HG03571 (cell line): ENCODE measurements around the gene MAGT1.
"Not testable (repeated sequence)": the region's sequence is repeated elsewhere in the genome, so short reads cannot be mapped to it uniquely, and the experiment has no call there.

Experiments used
- ATAC-seq: cut with Tn5 transposase; IDR thresholded peaks from one replicate; pipeline ENCODE4 v1.9.1; 2021; ENCODE audit not compliant: unreplicated experiment

Gene MAGT1

DNA sequence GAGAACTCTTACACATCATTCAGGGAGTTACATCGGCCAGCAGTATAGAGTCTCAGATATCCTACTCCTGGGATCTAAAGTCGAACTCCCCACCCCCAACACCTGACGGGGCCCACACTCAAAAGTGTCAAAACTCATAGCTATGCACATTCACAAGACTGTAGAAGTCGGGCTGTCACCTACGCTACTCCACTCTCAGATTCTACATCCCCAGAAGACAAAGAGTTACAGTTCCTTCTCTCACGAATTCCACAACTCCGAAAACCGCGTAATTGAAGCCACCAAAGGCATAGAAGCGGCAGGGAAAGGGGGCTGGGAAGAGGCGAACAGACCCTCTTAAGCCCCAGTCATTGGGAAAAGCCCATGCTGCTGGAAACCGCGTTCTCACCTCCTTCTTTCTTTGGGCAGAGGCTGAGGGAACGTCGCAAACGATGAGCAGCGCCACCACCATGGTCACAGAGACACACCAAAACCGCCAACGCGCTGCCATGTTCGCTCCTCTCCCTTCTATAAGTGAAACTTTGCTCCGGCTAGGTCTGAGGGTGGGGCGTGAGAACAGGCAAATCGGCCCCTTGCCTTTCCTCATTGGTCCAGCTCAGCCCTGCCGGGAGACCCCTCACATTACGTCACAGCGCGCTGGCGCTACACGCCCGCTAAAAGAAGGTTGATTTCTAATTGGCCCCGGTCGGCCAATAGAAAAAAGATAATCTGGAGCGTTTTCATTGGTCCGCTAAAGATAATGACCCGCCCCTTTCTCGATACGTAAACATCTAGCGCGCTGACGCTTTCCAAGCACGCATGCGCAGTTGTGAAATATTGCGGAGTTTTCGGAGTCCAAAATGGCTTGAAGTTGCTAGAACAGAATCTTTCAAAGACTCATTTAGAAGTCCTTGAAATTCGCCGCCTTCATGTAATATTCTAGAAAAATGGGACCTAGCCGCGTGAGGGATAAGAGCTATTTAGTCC lies at the start of gene MAGT1:
Gene MAGT1, minus strand, starts transcription at position 515 of the 966 bp plus-strand sequence. Its CDS starts 25 bp downstream, at position 490.
- ATAC-seq = peak; percentile 93

DNA sequence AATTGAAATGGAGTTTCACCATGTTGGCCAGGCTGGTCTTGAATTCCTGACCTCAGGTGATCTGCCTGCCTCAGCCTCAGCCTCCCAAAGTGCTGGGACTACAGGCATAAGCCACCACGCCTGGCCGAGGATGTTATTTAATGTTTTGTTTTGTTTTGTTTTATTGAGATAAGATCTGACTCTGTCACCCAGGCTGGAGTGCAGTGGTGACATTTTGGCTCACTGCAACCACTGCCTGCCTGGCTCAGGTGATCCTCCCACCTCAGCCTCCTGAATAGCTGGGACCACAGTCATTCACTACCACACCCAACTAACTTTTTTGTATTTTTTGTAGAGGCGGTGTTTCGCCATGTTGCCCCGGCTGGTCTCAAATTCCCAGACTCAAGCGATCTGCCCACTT lies 49.8 kb upstream of the MAGT1 start:
- not testable (repeated sequence) for ATAC-seq

DNA sequence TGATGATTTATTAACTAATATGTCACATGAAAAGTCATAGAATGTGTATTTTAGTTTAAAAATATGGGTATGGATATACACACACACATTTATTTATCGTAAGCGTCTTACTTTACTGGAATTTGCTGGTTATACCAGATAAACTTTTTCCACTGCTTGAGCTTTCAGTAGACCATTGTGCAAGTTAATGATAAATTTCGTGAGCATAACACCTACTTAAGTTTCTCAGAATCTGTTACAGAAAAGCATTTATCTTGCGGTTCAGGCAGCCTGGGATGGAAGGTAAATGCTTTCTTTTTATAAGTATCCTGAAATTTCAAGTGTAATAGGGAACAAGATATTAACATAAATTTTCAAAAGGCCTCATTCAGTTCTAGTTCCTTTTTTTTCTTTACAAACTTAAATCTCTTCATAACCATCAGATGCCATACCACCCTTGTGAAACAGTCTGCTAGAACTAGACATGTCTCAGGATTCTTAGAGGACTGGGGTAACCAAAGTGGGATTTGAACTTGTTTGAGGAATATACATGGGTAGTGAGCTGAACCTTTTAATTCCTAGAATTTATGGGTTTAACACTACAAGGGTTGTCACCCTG lies 42.9 kb upstream of the MAGT1 start:
- no peak for ATAC-seq

DNA sequence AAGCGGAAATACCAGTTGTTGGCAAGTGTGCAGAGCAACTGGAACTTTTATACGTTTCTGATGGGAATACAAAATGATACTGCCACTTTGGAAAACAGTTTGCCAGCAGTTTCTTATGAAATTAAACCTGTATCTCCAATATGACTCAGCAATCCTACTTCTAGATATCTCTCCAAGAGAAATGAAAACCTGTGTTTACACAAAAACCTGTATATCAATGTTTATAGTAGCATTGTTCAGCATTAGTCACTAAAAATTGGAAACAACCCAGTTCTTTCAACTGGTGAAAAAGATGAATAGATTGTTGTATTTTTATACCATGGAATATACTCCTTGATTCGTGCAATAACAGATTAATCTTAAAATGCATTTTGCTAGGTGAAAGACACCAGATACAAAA lies 42.1 kb upstream of the MAGT1 start:
- ATAC-seq = no peak

DNA sequence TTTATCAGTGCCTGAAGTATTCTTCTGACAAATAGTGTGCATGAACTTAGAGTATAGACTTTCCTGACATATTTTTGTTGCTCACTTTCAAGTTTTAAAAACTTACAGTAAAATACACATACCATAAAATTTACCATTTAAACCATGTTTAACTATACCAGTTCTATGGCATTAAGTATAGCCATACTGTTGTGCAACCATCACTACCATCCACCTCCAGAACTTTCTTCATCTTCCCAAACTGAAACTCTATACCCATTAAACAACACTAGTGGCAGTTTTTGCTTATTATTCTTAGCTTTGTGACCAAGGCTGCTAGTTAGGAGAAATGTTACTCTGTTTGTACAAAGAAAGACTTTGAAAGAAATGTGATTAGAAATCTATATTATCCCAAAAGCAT lies 41.1 kb upstream of the MAGT1 start:
- ATAC-seq = no peak

DNA sequence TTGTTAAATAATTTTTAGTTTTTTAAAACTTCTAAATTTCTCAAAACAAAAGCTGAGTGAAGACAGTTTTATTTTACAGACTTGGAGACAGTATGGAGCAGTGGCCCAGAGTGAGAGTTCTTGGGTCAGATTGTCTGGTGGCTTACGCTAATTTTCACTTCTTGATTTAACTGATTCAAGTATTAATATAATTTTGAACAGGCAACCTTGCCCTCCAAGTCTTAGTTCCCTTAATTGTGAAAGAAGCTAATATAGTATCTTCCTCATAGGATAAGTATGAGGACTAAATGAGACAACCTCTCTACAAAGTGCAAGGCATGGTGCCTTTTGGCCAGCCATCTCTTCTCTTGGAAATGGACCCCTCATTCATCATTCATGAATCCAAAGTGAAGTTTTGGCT lies 40.7 kb upstream of the MAGT1 start:
- no peak for ATAC-seq

DNA sequence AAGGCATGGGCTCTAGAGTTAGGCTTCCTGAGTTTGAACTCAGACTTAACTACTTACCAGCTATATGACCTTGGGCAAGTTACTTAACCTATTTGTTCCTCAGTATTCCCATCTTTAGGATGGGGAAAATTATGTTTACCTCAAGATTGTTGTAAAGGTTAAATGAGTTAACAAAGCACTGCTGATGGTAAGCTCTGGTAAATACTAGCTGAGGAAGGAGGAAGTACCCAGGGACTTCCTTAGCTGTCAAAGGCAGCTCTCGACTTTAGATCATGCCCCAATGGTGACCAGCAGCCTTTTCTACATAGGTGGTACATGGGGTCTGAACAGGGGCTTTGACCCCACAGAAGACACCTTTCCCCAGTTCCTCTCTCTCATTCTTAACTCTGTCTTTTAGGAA lies 35.3 kb upstream of the MAGT1 start:
- ATAC-seq = no peak

DNA sequence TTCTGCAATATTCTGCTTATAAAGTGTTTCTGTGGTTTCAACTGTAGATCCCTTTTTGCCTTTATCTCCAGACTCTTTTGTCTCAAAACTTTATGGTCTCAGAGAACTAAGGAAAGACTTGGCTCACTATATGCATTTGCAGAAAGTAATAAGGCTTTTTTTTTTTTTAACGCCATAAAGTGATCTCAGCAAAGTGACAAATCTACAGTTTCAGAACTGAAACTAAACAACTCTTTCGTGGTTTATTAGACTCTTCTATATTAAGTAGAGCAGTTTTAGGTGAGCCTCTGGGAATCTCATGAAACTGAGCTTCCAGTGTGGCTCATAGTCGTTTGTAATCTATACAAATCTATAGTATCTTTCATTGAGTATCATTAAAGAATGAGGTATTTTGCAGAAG lies 30.5 kb upstream of the MAGT1 start:
- ATAC-seq = no peak

DNA sequence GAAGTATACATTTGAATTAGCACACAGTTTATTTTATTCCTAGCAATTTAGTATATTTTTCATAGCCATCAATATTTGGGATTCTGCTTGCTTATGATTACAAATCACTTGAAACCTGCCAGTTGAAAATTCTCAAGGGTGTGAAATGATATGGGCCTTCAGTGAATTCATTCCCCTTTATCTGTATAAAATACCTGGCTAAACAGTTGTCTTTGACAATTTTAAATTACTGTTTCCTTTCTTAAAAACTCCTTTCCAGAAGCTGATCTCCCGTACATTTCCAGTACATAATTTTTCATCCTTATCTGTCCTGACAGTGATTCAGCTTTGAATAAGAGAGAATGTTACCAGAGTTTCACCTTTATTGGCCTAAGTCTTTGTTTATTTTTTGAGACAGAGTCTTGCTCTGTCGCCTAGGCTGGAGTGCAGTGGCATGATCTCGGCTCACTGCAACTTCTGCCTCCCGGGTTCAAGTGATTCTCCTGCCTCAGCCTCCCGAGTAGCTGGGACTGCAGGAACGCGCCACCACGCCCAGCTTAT lies 29.2 kb upstream of the MAGT1 start:
- ATAC-seq = no peak

DNA sequence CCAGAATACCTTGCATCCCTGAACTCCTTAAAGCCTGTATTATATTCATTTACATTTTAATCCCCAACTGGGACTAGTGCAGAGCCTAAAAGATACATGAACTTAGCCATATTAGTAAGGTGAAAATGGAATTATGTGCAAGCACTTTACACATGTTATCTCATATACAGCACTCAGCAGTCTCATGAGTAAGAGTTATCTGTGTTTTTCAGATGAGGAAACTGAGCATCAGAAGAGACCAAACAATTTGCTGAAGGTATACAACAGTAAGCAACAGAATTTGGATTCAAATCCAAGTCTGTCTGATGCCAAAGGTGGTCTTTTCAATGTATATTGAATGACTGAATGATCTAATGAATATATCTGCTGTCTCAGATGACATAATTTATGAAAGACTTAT lies 27.6 kb upstream of the MAGT1 start:
- ATAC-seq = no peak

DNA sequence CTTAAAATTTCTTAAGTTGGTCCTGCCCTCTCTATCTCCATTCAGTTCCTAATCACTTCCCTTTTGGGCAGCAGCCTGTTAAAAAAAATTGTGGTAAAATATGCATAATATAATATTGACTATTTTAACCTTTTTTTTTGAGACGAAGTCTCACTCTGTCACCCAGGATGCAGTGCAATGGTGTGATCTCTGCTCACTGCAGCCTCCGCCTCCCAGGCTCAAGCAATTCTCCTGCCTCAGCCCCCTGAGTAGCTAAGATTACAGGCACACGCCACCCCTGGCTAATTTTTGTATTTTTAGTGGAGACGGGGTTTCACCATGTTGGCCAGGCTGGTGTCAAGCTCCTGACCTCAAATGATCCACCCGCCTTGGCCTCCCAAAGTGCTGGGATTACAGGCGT lies 24.1 kb upstream of the MAGT1 start:
- ATAC-seq = not testable (repeated sequence)

DNA sequence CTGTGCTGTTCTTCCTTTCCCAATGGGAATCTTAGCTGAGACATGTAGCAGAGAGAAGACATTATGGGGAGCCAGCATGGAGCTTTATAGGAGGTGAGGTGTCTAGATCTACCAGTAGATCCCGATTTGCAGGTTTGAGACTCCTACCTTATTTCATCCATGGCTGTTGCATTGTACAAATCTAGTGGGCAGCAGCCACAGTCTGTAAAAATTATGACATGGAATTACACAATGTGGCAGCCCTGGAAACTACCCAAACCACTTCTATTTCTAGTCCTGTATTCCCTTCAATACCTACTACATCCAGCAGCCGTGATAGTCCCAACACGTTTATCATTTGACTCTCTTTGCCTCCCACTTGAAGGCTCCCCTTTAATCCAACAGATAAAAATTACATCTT lies 23.3 kb upstream of the MAGT1 start:
- ATAC-seq = no peak

DNA sequence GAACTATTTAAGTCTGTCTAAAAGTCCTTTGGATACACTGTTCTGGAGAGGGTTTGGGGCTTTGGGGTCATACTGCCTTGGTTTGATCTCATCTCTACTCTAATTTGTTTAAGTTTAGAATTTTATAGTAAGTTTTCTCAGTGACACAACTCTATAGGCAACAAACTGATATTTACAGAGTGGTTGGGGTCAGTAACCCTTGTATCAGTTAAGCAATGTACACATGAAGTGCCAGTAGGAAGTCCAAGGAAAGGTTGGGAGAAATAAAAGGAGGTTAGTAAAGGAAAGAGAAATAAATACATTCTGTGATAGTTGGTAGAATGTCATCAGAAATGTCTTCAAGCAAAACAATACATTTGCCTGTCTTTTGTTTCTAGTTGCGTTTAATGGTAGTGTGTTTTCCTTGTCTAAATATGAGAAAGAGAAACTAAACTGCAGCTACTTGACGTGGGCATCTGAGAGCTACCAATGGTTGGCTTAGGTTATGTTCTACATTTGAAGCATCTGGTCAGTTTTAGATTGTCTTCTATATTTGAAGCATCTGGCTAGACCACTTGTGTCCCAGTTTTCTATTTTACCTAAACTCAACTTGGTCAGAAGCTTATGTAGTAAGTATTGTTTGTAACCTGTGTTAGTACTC lies 22.2 kb upstream of the MAGT1 start:
- no peak for ATAC-seq

DNA sequence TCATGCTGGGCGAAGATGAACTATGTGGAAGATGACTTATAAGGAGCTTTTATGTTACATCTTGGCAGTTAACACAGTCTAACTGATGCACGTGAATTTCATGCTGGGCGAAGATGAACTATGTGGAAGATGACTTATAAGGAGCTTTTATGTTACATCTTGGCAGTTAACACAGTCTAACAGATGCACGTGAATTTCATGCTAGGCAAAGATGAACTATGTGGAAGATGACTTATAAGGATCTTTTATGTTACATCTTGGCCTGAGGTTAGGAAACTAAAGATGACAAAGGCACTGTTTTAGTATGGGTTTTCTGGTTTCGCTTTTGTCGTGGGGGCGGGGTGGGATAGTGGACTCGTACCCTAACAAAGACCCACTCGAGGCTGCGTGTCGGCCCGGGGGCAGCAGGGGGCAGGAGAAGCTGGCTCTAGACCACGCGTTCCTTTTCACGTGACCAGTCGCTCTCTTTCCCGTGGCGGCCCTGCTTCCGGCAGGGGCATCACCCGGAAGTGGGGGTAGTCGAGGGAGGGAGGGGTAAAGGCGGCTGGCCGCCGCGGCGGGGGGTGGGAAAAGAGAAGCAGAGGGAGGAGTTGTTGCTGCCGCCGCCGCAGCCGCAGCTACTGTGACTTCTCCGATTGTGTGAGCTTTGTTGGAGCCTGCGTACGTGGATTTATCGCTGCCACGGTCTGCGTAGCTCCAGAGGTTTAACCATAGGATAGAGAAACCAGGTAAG lies 15.0 kb upstream of the MAGT1 start, which contains the start of gene ATP7A:
Gene ATP7A, plus strand, starts transcription at position 586 of the 733 bp plus-strand sequence. CDS start 60,949 bp downstream, outside the sequence.
- peak; percentile 94 for ATAC-seq

DNA sequence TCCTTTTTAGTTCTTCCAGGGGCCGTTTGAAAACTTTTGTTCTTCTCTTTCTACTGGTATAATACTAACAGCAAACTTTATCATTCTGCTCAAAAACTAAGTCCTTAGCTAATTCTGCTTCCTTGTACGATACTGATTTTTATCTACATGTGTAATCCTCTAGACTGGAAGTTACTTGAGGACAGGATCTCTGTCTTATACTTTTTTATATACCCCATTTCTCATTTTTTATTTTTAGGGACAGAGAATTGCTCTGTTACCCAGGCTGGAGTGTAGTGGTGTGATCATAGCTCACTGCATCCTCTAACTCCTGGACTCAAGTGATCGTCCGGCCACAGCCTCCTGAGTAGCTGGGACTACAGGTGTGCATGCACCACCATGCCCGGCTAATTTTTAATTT lies 6.3 kb upstream of the MAGT1 start:
- ATAC-seq = no peak

DNA sequence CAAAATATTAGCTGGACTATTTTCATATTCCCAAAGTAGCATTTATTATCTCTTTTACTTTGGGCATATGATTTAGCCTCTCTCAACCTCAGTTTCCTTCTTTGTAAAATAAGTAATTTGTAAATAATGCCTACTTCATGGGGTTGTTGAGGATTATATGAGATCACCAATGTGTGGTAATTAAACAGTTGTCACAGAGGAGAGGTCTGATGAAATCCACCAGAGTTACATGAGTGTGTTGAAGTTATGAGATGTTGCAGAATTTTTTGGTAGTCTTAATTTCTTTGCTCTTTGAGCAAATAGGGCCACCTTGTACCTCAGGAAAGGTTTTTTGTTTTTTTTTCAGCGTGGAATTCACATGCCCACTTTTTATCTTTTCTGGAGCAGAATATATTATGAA lies 5.5 kb upstream of the MAGT1 start:
- no peak for ATAC-seq

DNA sequence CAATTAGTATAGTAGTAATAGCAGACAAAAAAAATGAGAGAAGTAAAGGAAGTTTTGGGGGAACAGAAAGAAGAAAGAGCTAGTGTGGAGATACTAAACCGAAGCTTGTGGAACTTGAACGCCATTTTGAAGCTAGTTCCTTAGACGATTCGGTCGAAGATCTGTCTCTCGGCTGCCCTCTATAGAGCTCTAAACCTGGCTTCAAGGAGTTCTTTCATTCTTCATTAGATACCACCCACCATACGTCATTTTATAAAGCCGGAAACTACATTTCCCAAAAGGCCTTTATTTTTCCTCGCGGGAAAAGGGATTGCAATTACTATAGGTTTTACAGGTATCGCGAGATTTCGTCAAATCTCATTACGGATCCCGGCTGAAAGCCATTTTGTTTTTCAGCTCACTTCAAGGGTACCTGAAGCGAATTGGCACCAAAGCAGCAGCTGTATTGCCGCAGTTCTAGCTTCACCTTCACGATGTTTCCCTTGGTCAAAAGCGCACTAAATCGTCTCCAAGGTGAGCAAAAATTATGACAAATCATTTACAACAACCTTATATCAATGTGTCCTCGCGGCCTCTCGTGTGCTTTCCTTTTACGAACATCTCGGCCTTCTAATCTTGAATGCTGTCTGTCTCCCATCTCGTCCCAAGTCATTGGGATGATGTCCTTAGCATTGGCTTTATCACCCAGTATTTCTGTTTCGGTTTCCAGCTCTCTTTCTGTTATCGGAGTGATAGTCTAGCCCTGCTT lies 4.0 kb upstream of the MAGT1 start, which contains the start of gene COX7B:
Gene COX7B, plus strand, starts transcription at position 388 of the 748 bp plus-strand sequence. Its CDS starts 86 bp downstream, at position 474.
- peak; percentile 60 for ATAC-seq

DNA sequence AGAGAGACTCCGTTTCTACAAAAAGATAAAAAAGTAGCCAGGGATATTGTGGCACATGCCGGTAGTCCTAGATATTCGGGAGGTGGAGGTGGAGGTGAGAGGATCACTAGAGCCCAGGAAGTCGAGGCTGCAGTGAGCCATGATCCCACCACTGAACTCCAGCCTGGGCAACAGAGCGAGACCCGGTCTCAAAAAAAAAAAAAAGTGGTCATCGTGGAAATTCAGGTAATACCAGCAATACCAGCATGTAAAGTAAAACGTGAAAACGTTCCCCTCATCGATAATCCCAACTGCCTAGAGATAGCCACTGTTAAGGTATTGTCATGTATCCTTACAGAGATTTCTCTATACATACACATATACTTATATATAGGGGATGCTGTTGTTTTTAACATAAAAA lies 1.5 kb downstream of the MAGT1 start:
- no peak for ATAC-seq

DNA sequence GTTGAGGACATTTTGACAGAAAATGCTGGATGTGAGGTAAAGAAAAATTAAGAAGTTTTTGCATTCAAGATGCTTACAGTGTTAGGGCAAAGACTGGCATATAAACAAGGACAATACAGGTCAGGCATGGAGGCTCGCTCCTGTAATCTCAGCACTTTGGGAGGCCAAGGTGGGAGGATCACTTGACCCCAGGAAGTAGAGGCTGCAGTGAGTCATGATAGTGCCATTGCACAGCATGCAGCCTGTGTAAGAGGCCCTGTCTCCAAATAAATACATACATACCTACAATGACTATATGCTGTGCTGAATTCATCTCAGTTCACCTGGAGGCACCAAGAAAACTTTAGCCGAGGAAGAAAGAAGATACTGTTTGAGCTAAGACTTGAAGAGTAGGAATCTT lies 2.3 kb downstream of the MAGT1 start:
- no peak for ATAC-seq

DNA sequence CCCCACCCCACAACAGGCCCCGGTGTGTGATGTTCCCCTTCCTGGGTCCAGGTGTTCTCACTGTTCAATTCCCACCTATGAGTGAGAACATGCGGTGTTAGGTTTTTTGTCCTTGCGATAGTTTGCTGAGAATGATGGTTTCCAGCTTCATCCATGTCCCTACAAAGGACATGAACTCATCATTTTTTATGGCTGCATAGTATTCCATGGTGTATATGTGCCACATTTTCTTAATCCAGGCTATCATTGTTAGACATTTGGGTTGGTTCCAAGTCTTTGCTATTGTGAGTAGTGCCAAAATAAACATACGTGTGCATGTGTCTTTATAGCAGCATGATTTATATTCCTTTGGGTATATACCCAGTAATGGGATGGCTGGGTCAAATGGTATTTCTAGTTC lies 13.8 kb downstream of the MAGT1 start:
- not testable (repeated sequence) for ATAC-seq
